H54 (cell line): ENCODE results near the gene KRT72.

Experiments
- DNase-seq: peaks from one replicate; pipeline ENCODE4 v3.0.0; 2011; ENCODE audit warnings: low spot score, mixed read lengths; ENCODE audit not compliant: insufficient read length
- FAIRE-seq: peaks from 3 replicates; lab custom pipeline; 2011; peaks lifted over from hg19 to GRCh38; lab: Jason Lieb, UNC
- POLR2A ChIP-seq: IDR thresholded peaks from 2 replicates; pipeline ENCODE4 v1.6.1; 2011; ENCODE audit warnings: low read depth, mild to moderate bottlenecking, low read length

The KRT72 gene

GRCh38 chr12:52634266-52635056 is 33.2 kb upstream of the KRT72 start:
- FAIRE-seq = no peak
- no peak for TF ChIP-seq POLR2A
- DNase-seq = no peak

- FAIRE-seq (no peak), DNase-seq (no peak)
- TF ChIP-seq POLR2A = no peak
These were observed 32.1 kb upstream of the KRT72 start for GRCh38 chr12:52633383-52633782.

GRCh38 chr12:52632656-52633055 is 31.4 kb upstream of the KRT72 start:
- FAIRE-seq (no peak), DNase-seq (no peak)
- TF ChIP-seq POLR2A = no peak

- FAIRE-seq = no peak
- no peak for TF ChIP-seq POLR2A
These were observed 30.6 kb upstream of the KRT72 start for GRCh38 chr12:52631676-52632459.

GRCh38 chr12:52631264-52631663 is 30.0 kb upstream of the KRT72 start:
- FAIRE-seq = no peak
- no peak for TF ChIP-seq POLR2A
- no peak for DNase-seq

More at GRCh38 chr12:52631676-52632459, 30.6 kb upstream of the KRT72 start:
- no peak for DNase-seq

GRCh38 chr12:52630599-52631200 is 29.4 kb upstream of the KRT72 start:
- FAIRE-seq (no peak), DNase-seq (no peak)
- TF ChIP-seq POLR2A = no peak

- DNase-seq (no peak), FAIRE-seq (no peak)
- TF ChIP-seq POLR2A = no peak
These were observed 28.8 kb upstream of the KRT72 start for GRCh38 chr12:52630008-52630500.

GRCh38 chr12:52629281-52630007 is 28.2 kb upstream of the KRT72 start:
- no peak for FAIRE-seq
- no peak for DNase-seq
- no peak for TF ChIP-seq POLR2A

- DNase-seq = no peak
- TF ChIP-seq POLR2A = no peak
- FAIRE-seq = no peak
These were observed 27.6 kb upstream of the KRT72 start for GRCh38 chr12:52628841-52629240.

GRCh38 chr12:52628111-52628507 is 26.8 kb upstream of the KRT72 start:
- DNase-seq = no peak
- no peak for TF ChIP-seq POLR2A
- FAIRE-seq = no peak

- no peak for DNase-seq
- FAIRE-seq = no peak
- no peak for TF ChIP-seq POLR2A
These were observed 26.3 kb upstream of the KRT72 start for GRCh38 chr12:52627395-52628110.

GRCh38 chr12:52622349-52622748 is 21.1 kb upstream of the KRT72 start:
- TF ChIP-seq POLR2A = no peak
- DNase-seq (no peak), FAIRE-seq (no peak)

GRCh38 chr12:52618866-52619265 is 17.6 kb upstream of the KRT72 start:
- DNase-seq = no peak
- no peak for FAIRE-seq
- TF ChIP-seq POLR2A = no peak

- FAIRE-seq (no peak), DNase-seq (no peak)
- TF ChIP-seq POLR2A = no peak
These were observed 17.0 kb upstream of the KRT72 start, which contains the start of gene KRT73 for GRCh38 chr12:52618216-52618615. TSS of gene KRT73 (minus strand) at chr12:52618559. CDS start at chr12:52618524, 35 bp downstream.
